Activated naive CD8-positive, alpha-beta T cell treated with anti-CD3 and anti-CD28 coated beads, Interleukin-2, amount 10 ng/mL, durations not matched to agents 7 days and 5 days (primary cell): ENCODE results near the gene KIAA1671. TPM values are rescaled to one million over a fixed set of nuclear protein-coding genes. Genes with fewer than 3 reads are reported as not detected.

Source experiments
- ATAC-seq: fragments of 150-1000 bp; cut with Tn5 transposase; one replicate; pipeline ENCODE4 v1.10.0; 2021; ENCODE audit warnings: low read depth, moderate library complexity
- POLR2A ChIA-PET: fragments of 350-600 bp; sonication (Branson Sonifier 250); formaldehyde crosslinking; loops from one replicate; lab custom pipeline; 2021; ENCODE audit warnings: antibody characterized with exemption; lab: Charles Lee
- DNase-seq: peaks from one replicate; pipeline ENCODE4 v3.0.0; 2021
- H3K27ac Mint-ChIP-seq: one replicate; pipeline ENCODE4 v1.8.0; 2022; ENCODE audit warnings: mild to moderate bottlenecking, mixed read lengths
- H3K27me3 Mint-ChIP-seq: one replicate; pipeline ENCODE4 v1.8.0; 2022; ENCODE audit warnings: mild to moderate bottlenecking, moderate library complexity, mixed read lengths
- H3K36me3 Mint-ChIP-seq: one replicate; pipeline ENCODE4 v1.8.0; 2021; ENCODE audit warnings: mild to moderate bottlenecking, mixed read lengths
- H3K4me1 Mint-ChIP-seq: one replicate; pipeline ENCODE4 v1.8.0; 2021; ENCODE audit warnings: mixed read lengths
- H3K4me3 Mint-ChIP-seq: one replicate; pipeline ENCODE4 v1.8.0; 2022; ENCODE audit warnings: mild to moderate bottlenecking, moderate library complexity, mixed read lengths
- H3K9me3 Mint-ChIP-seq: one replicate; pipeline ENCODE4 v1.8.0; 2021; ENCODE audit warnings: mixed read lengths
- total RNA-seq, 2 experiments: library from RNA; stranded (reverse); gene quantifications; one replicate each; pipeline ENCODE4 v1.2.3, GENCODE V29; 2021

KIAA1671 gene
- total RNA-seq, 2 experiments from 2014 or later, result 10.0 to 10.5 TPM

DNA sequence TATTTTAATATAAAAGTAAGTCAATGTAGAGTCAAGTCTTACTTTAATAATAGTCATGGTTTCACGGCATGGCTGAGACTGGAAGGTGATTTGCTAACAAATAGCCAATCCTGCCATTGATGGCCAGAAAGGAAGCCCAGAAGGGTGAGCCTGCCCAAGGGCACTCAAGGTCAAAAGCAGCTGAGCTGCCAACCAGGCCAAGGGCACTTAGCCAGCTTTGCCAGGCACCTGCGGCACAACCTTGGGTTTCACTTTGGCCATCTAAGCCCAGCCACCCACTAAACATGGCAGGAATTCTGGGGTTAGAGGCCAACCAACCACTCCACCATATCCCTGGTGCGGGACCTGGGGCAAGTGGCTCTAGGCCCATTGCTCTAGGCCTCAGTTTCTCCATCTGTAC is 10.2 kb upstream of the KIAA1671 start:
- ATAC-seq (no peak), DNase-seq (no peak)
- POLR2A ChIA-PET, result no interaction called here
- H3K27ac Mint-ChIP-seq, result no peak overlapping the region
- peaks cover 4% of the 10 kb centered on the region for H3K4me1 Mint-ChIP-seq
- H3K9me3 Mint-ChIP-seq, result no peaks in the 10 kb centered on the region
- peaks cover 11% of the 10 kb centered on the region for H3K27me3 Mint-ChIP-seq
- H3K4me3 Mint-ChIP-seq, result no peak overlapping the region
- no peaks in the 10 kb centered on the region for H3K36me3 Mint-ChIP-seq

- DNase-seq (no peak), ATAC-seq (no peak)
- POLR2A ChIA-PET, result no interaction called here
- H3K9me3 Mint-ChIP-seq, result no peaks in the 10 kb centered on the region
- H3K27me3 Mint-ChIP-seq, result peaks cover 17% of the 10 kb centered on the region
- no peak overlapping the region for H3K27ac Mint-ChIP-seq
- H3K4me1 Mint-ChIP-seq, result peaks cover 4% of the 10 kb centered on the region
- no peak overlapping the region for H3K4me3 Mint-ChIP-seq
- H3K36me3 Mint-ChIP-seq, result no peaks in the 10 kb centered on the region
Measured at GRCh38 chr22:24944217-24944937, 8.1 kb upstream of the KIAA1671 start.

DNA sequence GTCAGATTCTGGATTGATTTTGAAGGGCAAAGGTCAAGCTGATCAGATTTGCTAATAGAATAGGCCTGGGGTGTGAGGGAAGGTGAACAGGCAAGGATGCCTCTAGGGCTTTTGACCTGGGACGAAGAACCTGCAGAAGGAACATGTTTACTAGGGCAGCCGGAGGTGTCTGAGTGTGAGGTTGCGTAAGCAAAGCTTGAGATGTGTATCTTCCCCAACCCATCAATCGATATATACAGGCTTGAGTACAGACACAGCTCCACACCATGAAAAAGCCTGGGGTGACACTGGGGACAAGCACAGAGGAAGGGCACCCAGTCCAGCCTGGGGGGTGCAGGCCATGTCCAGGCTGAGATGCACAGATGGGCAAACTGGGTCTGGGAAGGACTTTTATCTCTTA is 7.1 kb upstream of the KIAA1671 start:
- no peak overlapping the region for H3K27ac Mint-ChIP-seq
- H3K4me3 Mint-ChIP-seq, result no peak overlapping the region
- H3K9me3 Mint-ChIP-seq, result no peaks in the 10 kb centered on the region
- no peaks in the 10 kb centered on the region for H3K36me3 Mint-ChIP-seq
- peaks cover 20% of the 10 kb centered on the region for H3K27me3 Mint-ChIP-seq
- ATAC-seq (no peak), DNase-seq (no peak)
- POLR2A ChIA-PET, result no interaction called here
- peaks cover 9% of the 10 kb centered on the region for H3K4me1 Mint-ChIP-seq

GRCh38 chr22:24947383-24947782 is 5.1 kb upstream of the KIAA1671 start:
- no peaks in the 10 kb centered on the region for H3K36me3 Mint-ChIP-seq
- peaks cover 36% of the 10 kb centered on the region for H3K27me3 Mint-ChIP-seq
- no peak for ATAC-seq
- no peak overlapping the region for H3K27ac Mint-ChIP-seq
- H3K4me3 Mint-ChIP-seq, result no peak overlapping the region
- H3K4me1 Mint-ChIP-seq, result peaks cover 13% of the 10 kb centered on the region
- POLR2A ChIA-PET, result interaction anchor here (0.7 kb wide), 1 partner anchor 157 kb away, joined by 3 read pairs; no protein-coding TSS in a partner anchor
- DNase-seq, result no peak
- no peaks in the 10 kb centered on the region for H3K9me3 Mint-ChIP-seq

- POLR2A ChIA-PET, result no interaction called here
- Mint-ChIP-seq H3K36me3 (no peaks in the 10 kb centered on the region), H3K27me3 (peaks cover 38% of the 10 kb centered on the region), H3K4me1 (peaks cover 13% of the 10 kb centered on the region), H3K4me3 (no peak overlapping the region), H3K9me3 (no peaks in the 10 kb centered on the region), H3K27ac (no peak overlapping the region)
- no peak for ATAC-seq
- DNase-seq, result no peak
Measured at GRCh38 chr22:24947881-24948280, 4.6 kb upstream of the KIAA1671 start.

DNA sequence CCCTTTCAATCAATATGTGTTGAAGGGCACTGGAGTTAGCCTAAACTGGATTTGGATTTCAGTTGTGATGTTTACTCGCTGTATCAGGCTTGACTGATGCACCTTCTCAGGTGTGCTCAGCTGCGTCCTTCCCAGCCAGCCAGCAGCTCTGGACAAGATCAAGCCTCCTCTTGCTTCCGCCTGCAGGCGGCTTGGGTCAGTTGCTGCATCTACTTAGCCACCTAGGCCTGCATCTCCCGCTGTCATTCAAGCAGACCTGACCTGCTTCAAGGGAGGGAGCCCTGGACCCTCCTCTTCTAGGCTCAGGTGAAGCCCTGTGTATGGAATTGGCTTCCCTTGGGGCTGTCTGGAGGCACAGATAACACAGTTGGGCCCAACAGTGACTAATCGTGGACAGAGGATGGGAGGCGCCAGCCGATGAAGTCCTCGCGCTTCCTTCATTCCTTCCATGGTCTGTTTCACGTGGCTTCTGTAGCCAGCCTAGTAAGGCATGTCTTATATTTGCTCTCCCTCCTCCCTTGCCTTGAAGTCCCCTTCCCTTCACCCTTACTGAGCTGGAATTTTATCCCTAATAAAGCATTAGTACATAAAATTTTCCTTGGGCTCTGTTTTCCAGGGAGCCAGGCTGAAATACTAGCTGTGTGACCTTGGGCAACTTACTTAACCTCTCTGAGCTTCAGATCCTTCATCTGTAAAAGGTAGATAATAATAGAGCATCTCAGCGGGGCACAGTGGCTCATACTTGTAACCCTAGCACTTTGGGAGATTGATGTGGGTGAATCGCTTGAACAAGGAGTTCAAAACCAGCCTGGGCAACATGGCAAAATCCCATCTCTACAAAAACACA is 3.9 kb upstream of the KIAA1671 start:
- DNase-seq, result no peak
- H3K27me3 Mint-ChIP-seq, result peaks cover 42% of the 10 kb centered on the region
- H3K27ac Mint-ChIP-seq, result no peak overlapping the region
- POLR2A ChIA-PET, result no interaction called here
- no peaks in the 10 kb centered on the region for H3K9me3 Mint-ChIP-seq
- H3K4me3 Mint-ChIP-seq, result no peak overlapping the region
- ATAC-seq, result no peak
- peaks cover 15% of the 10 kb centered on the region for H3K4me1 Mint-ChIP-seq
- H3K36me3 Mint-ChIP-seq, result no peaks in the 10 kb centered on the region

- Mint-ChIP-seq H3K27me3 (peaks cover 54% of the 10 kb centered on the region), H3K36me3 (no peaks in the 10 kb centered on the region), H3K4me3 (no peak overlapping the region), H3K27ac (no peak overlapping the region), H3K4me1 (peaks cover 15% of the 10 kb centered on the region), H3K9me3 (no peaks in the 10 kb centered on the region)
- ATAC-seq (no peak), DNase-seq (no peak)
- POLR2A ChIA-PET, result interaction anchor here (0.7 kb wide), 1 partner anchor 99 kb away, joined by 3 read pairs; no protein-coding TSS in a partner anchor
Measured at GRCh38 chr22:24950272-24950902, 2.1 kb upstream of the KIAA1671 start.

DNA sequence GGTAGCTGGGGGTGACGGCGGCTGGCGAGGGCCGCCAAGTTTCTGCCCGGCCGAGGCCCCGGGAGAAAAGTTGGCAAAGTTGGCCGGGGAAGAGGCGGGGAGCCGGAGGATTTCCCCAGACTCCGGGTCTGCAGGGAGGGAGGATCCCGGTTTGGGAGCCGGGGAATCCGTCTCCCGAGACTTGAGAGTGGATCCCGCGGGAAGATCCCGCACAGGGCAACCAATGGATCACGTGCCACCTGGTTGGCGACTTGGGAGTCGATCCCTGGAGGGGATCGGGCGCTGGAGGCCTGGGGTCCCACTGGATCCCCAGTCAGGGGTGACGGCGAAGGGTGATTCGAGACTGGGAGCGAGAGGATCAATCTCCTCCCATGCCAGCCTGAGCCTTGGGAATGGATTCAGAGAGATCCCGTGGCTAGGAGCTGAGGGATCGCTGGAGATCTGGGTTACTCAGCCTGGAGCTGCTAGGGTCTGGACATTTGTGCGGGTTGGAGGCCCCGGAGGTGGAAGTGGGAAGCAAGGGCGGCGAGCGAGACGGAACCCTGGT is 394 bp downstream of the KIAA1671 start:
- Mint-ChIP-seq H3K4me3 (peak overlapping the region; percentile 54), H3K27ac (no peak overlapping the region), H3K36me3 (no peaks in the 10 kb centered on the region), H3K9me3 (no peaks in the 10 kb centered on the region), H3K4me1 (peaks cover 12% of the 10 kb centered on the region), H3K27me3 (peaks cover 57% of the 10 kb centered on the region)
- ATAC-seq, result no peak
- POLR2A ChIA-PET, result no interaction called here
- DNase-seq, result no peak

- ATAC-seq, result no peak
- Mint-ChIP-seq H3K36me3 (no peaks in the 10 kb centered on the region), H3K9me3 (no peaks in the 10 kb centered on the region), H3K27me3 (peaks cover 57% of the 10 kb centered on the region), H3K4me3 (peak overlapping the region; percentile 54), H3K27ac (no peak overlapping the region), H3K4me1 (peaks cover 12% of the 10 kb centered on the region)
- DNase-seq, result no peak
- POLR2A ChIA-PET, result no interaction called here
Measured at GRCh38 chr22:24953384-24954113, 1.0 kb downstream of the KIAA1671 start.

DNA sequence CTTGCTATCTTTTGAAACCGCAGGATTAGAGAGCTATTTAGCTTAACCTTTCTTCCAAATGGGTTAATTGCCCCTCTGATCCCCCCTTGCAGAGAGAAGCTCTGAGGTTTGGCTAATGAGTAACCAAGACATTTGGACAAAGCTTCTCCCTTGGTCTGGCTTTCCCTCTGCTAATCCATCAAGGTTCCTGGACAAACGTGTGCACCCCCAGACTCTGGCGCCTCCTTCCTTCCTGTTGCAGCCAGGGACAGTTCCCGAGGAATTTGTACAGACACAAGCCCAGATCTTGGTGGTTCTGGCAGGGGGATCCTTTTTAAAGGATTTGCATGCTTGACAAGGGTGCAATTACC is 1.6 kb downstream of the KIAA1671 start:
- POLR2A ChIA-PET, result no interaction called here
- Mint-ChIP-seq H3K36me3 (no peaks in the 10 kb centered on the region), H3K9me3 (no peaks in the 10 kb centered on the region), H3K4me3 (no peak overlapping the region), H3K4me1 (peaks cover 12% of the 10 kb centered on the region), H3K27ac (no peak overlapping the region), H3K27me3 (peaks cover 53% of the 10 kb centered on the region)
- DNase-seq (no peak), ATAC-seq (no peak)

DNA sequence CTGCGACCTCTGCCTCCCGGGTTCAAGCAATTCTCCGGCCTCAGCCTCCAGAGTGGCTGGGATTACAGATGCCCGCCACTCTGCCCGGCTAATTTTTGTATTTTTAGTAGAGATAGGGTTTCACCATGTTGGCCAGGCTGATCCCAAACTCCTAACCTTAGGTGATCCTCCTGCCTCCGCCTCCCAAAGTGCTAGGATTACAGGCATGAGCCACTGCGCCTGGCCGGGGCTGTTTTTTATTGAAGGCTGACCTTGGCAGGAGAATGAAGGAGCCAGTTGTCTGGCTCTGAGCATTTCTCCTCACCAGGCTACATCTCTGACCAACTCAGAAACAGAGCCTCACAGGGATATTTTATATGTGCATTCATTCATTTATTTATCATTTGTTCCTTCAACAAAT is 2.3 kb downstream of the KIAA1671 start:
- Mint-ChIP-seq H3K27me3 (peaks cover 50% of the 10 kb centered on the region), H3K9me3 (no peaks in the 10 kb centered on the region), H3K27ac (no peak overlapping the region), H3K4me1 (peaks cover 12% of the 10 kb centered on the region), H3K36me3 (no peaks in the 10 kb centered on the region), H3K4me3 (no peak overlapping the region)
- POLR2A ChIA-PET, result no interaction called here
- ATAC-seq, result no peak
- no peak for DNase-seq

DNA sequence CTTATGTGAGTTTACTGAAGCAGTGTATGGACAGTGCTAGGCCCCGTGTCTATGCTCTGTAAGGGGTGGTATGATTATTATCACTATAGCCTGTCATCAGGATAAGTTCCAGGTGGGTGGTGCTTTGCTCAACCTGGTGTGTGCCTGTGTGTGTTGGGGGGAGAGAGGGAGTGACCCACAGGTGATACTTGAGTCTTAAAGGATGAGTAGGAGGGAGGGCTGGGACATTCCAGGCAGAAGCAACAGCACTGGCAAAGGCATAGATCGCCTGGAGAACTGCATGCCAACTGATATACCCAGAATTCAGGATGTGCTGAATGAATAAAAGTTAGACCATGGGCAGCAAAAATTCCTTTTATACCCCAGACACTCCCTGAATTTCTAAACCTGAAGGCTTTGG is 4.5 kb downstream of the KIAA1671 start:
- Mint-ChIP-seq H3K4me1 (peaks cover 2% of the 10 kb centered on the region), H3K27ac (no peak overlapping the region), H3K36me3 (no peaks in the 10 kb centered on the region), H3K9me3 (no peaks in the 10 kb centered on the region), H3K4me3 (no peak overlapping the region), H3K27me3 (peaks cover 39% of the 10 kb centered on the region)
- POLR2A ChIA-PET, result no interaction called here
- no peak for ATAC-seq
- DNase-seq, result no peak
